SK-N-SH (cell line): ENCODE measurements around the gene MAST4.
A peak's percentile ranks its signal among the peaks of the same experiment; 100 is the strongest.

Experiments
- CHD2 ChIP-seq: fragments of 150-350 bp; IDR thresholded peaks from 2 replicates; pipeline ENCODE4 v1.6.1; 2018; ENCODE audit warnings: low read length; ENCODE audit not compliant: partially characterized antibody
- CTCF ChIP-seq: fragments of 200-600 bp; sonication (generic); IDR thresholded peaks from 2 replicates; pipeline ENCODE4 v1.6.1; 2017; ENCODE audit warnings: antibody characterized with exemption, mild to moderate bottlenecking, moderate library complexity
- FOXM1 ChIP-seq: IDR thresholded peaks from 2 replicates; pipeline ENCODE4 v1.4.0; 2012; ENCODE audit warnings: low read depth, mild to moderate bottlenecking
- JUND ChIP-seq: IDR thresholded peaks from 2 replicates; pipeline ENCODE4 v1.4.0; 2012
- NRF1 ChIP-seq: IDR thresholded peaks from 2 replicates; pipeline ENCODE4 v1.6.1; 2012; ENCODE audit warnings: low read depth, mild to moderate bottlenecking, low read length
- POLR2AphosphoS5 ChIP-seq: IDR thresholded peaks from 2 replicates; pipeline ENCODE4 v1.6.1; 2012; ENCODE audit warnings: low read depth, low read length
- RAD21 ChIP-seq: IDR thresholded peaks from 2 replicates; pipeline ENCODE4 v1.6.1; 2012; ENCODE audit warnings: mild to moderate bottlenecking, low read length
- SIN3A ChIP-seq: IDR thresholded peaks from 2 replicates; pipeline ENCODE4 v1.6.1; 2012; ENCODE audit warnings: low read depth, mild to moderate bottlenecking, low read length, moderate library complexity, borderline replicate concordance

GRCh38 chr5:66680804-66681203, 84.6 kb downstream of the MAST4 start:
- peak; percentile 19; the same call in 1 of the 2 replicates for TF ChIP-seq CTCF
- no peak for TF ChIP-seq CHD2
- no peak for TF ChIP-seq FOXM1
- TF ChIP-seq RAD21: no peak
- no peak for TF ChIP-seq POLR2AphosphoS5
- TF ChIP-seq SIN3A: no peak
- no peak for TF ChIP-seq NRF1
- TF ChIP-seq JUND: no peak
